ENCODE measurements around the gene TGFBR3. TPM values are rescaled to one million over a fixed set of nuclear protein-coding genes. Genes with fewer than 3 reads are reported as not detected.
A peak's percentile ranks its signal among the peaks of the same experiment; 100 is the strongest.

The TGFBR3 gene
- 10 to 100 TPM; 60.8 to 62.4 TPM for total RNA-seq

GRCh38 chr1:91885716-91886506, at the start of gene TGFBR3:
Gene TGFBR3, minus strand, starts transcription at chr1:91886151. Its CDS starts 24,620 bp downstream, at chr1:91861531.
- ATAC-seq (ENCODE audit: insufficient number of reproducible peaks, low FRiP score, low read depth) (peak; percentile 70), DNase-seq (ENCODE audit: low spot score) (peak; percentile 52)
- Histone ChIP-seq H3K9me3 (no peaks in the 10 kb centered on the region), H3K36me3 (no peaks in the 10 kb centered on the region), H3K27ac (peak within 1 kb of the TSS; percentile 73 to 88), H3K4me3 (peak within 1 kb of the TSS; percentile 97), H3K4me1 (ENCODE audit: control insufficient read depth in 1 of 2, low read depth in 2 of 2) (peaks cover 17 to 27% of the 10 kb centered on the region in 2 donors), H3K27me3 (replicated peaks; ENCODE audit: insufficient read depth) (no peaks in the 10 kb centered on the region)
- peak; percentile 61 for TF ChIP-seq CTCF (IDR thresholded peaks at IDR 0.05)

GRCh38 chr1:91929250-91929649, 43.3 kb upstream of the TGFBR3 start:
- Histone ChIP-seq H3K27ac (no peak overlapping the region), H3K4me3 (no peak overlapping the region), H3K36me3 (no peaks in the 10 kb centered on the region), H3K9me3 (no peaks in the 10 kb centered on the region), H3K4me1 (ENCODE audit: control insufficient read depth in 1 of 2, low read depth in 2 of 2) (no peaks in the 10 kb centered on the region), H3K27me3 (replicated peaks; ENCODE audit: insufficient read depth) (no peaks in the 10 kb centered on the region)
- DNase-seq (ENCODE audit: low spot score) (no peak), ATAC-seq (ENCODE audit: insufficient number of reproducible peaks, low FRiP score, low read depth) (no peak)
- TF ChIP-seq CTCF (IDR thresholded peaks at IDR 0.05), result no peak

- H3K27me3 ChIP-seq (replicated peaks; ENCODE audit: insufficient read depth), result no peaks in the 10 kb centered on the region
- no peak overlapping the region for H3K27ac ChIP-seq
- DNase-seq (ENCODE audit: low spot score), result no peak
- no peak for TF ChIP-seq CTCF (IDR thresholded peaks at IDR 0.05)
- no peaks in the 10 kb centered on the region for H3K36me3 ChIP-seq
- no peaks in the 10 kb centered on the region for H3K4me1 ChIP-seq (ENCODE audit: control insufficient read depth in 1 of 2, low read depth in 2 of 2)
- H3K9me3 ChIP-seq, result no peaks in the 10 kb centered on the region
- ATAC-seq (ENCODE audit: insufficient number of reproducible peaks, low FRiP score, low read depth), result no peak
- H3K4me3 ChIP-seq, result no peak overlapping the region
These were observed 42.1 kb upstream of the TGFBR3 start for GRCh38 chr1:91928026-91928425.

GRCh38 chr1:91925644-91926435, 39.9 kb upstream of the TGFBR3 start:
- Histone ChIP-seq H3K27ac (no peak overlapping the region), H3K9me3 (no peaks in the 10 kb centered on the region), H3K27me3 (replicated peaks; ENCODE audit: insufficient read depth) (no peaks in the 10 kb centered on the region), H3K36me3 (no peaks in the 10 kb centered on the region), H3K4me1 (ENCODE audit: control insufficient read depth in 1 of 2, low read depth in 2 of 2) (no peaks in the 10 kb centered on the region), H3K4me3 (no peak overlapping the region)
- ATAC-seq (ENCODE audit: insufficient number of reproducible peaks, low FRiP score, low read depth) (no peak), DNase-seq (ENCODE audit: low spot score) (no peak)
- TF ChIP-seq CTCF (IDR thresholded peaks at IDR 0.05), result no peak

- no peak for TF ChIP-seq CTCF (IDR thresholded peaks at IDR 0.05)
- ATAC-seq (ENCODE audit: insufficient number of reproducible peaks, low FRiP score, low read depth) (no peak), DNase-seq (ENCODE audit: low spot score) (no peak)
- no peaks in the 10 kb centered on the region for H3K27me3 ChIP-seq (replicated peaks; ENCODE audit: insufficient read depth)
- H3K27ac ChIP-seq, result no peak overlapping the region
- H3K9me3 ChIP-seq, result no peaks in the 10 kb centered on the region
- H3K4me1 ChIP-seq (ENCODE audit: control insufficient read depth in 1 of 2, low read depth in 2 of 2), result no peaks in the 10 kb centered on the region
- H3K36me3 ChIP-seq, result no peaks in the 10 kb centered on the region
- H3K4me3 ChIP-seq, result no peak overlapping the region
These were observed 38.2 kb upstream of the TGFBR3 start for GRCh38 chr1:91924146-91924545.
